Renal pelvis (tissue), 4 donors: ENCODE data around the gene FANCD2OS. TPM values are rescaled to one million over a fixed set of nuclear protein-coding genes. Genes with fewer than 3 reads are reported as not detected.
"Not testable (repeated sequence)": the region's sequence is repeated elsewhere in the genome, so short reads cannot be mapped to it uniquely, and the experiment has no call there.

Source experiments
- DNase-seq: peaks from one replicate; pipeline ENCODE4 v3.0.0-alpha.2; 2013
- polyA plus RNA-seq, 3 donors: library from polyadenylated mRNA; unstranded; fragments of 120-200 nt; gene quantifications; one replicate each; pipeline ENCODE4 v1.2.1, GENCODE V29; 2013; ENCODE audit not compliant: insufficient read length in 3 of 3

FANCD2OS gene
- polyA plus RNA-seq, 3 donors = not detected

DNA sequence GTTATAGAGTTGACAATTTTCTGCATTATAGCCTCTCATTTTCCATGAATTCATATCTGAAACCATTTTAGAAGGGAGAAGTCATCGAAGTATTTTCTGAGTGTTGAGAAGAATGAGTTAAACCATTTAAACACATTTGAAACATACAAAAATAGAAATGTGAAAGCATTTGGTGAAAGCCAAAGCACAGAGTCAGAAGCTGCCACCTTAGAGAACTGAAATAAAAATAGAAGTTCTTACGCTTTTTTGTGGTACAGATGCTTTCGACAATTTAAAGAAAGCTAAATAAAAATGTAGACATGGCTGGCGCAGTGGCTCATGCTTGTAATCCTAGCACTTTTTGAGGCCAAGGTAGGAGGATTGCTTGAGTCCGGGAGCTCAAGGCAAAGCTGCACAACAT, 9.0 kb downstream of the FANCD2OS start:
- no peak for DNase-seq

DNA sequence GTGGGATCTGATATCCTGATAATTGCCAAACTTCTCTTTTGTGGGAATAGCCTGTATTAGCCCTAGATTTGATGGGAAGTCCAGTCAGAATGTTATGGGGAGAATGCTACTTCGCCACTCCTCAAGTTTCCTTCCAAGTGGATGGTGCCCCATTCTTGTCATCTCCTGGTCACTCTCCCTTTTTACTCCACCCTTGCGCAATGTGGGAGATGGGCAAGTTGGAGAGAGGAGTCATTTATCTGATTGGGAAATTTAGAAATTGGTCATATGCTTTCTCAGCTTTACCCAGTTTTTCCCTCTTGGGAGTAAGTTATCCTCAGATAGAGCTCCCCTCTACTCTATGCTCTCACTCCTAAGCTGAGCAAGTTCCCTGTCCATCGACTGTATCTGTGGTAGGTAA, 14.4 kb downstream of the FANCD2OS start:
- no peak for DNase-seq

- not testable (repeated sequence) for DNase-seq
Observed at GRCh38 chr3:10091387-10091786, 16.7 kb downstream of the FANCD2OS start.

- not testable (repeated sequence) for DNase-seq
Observed at GRCh38 chr3:10090774-10091173, 17.3 kb downstream of the FANCD2OS start.

DNA sequence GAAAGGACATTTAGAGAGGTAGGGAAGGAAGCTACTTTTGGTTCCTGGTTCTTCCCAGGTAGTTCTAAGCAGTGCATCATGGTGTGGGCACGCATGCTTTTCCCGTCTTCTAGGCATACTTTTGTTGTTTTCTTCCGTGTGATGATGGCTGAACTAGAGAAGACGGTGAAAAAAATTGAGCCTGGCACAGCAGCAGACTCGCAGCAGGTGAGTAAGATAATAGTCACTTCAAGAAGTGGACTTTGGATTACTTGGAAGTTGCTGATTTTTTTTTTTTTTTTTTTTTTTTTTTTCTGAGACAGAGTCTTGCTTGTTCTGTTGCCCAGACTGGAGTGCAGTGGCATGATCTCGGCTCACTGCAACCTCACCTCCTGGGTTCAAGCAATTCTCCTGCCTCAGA, 17.9 kb downstream of the FANCD2OS start:
- DNase-seq = no peak

GRCh38 chr3:10088256-10088655, 19.8 kb downstream of the FANCD2OS start:
- no peak for DNase-seq

- no peak for DNase-seq
Observed at GRCh38 chr3:10085738-10086137, 22.3 kb downstream of the FANCD2OS start.

DNA sequence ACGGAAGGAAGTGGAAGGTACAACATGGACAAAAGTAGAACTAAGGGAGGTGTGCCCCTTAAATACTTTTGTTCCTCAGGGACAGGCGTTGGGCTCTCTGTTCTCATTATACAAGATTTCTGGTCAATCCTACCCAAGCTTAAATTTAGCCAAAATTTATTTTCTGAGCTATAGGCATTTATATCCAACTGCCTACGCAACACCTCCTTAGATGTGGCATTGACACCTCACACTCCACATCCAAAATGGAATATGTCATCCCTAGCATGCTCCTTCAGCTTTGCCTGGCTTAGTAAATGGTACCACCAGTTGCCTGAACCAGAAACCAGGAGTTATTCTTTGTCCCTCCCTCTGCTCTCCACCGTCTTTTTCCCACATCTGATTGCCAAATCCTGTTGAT, 26.2 kb downstream of the FANCD2OS start:
- no peak for DNase-seq

- DNase-seq = no peak
Observed at GRCh38 chr3:10074666-10075065, 33.4 kb downstream of the FANCD2OS start.

- not testable (repeated sequence) for DNase-seq
Observed at GRCh38 chr3:10070077-10070476, 38.0 kb downstream of the FANCD2OS start.

GRCh38 chr3:10055097-10055496, 53.0 kb downstream of the FANCD2OS start:
- no peak for DNase-seq

Other genes with a start within 250 kb of the FANCD2OS start
- gene CIDEC, start 228.0 kb downstream of the FANCD2OS start, polyA plus RNA-seq = under 1 TPM in 1 of 3 donors, not detected in 2; 0.19 TPM
- 10 to 100 TPM; 44.5 to 49.8 (median 46.7) TPM for gene JAGN1, start 217.6 kb downstream of the FANCD2OS start, polyA plus RNA-seq
- 10 to 100 TPM; 11.2 to 17.0 (median 15.5) TPM for gene IL17RE, start 205.4 kb downstream of the FANCD2OS start, polyA plus RNA-seq
- gene IL17RC, start 191.2 kb downstream of the FANCD2OS start, polyA plus RNA-seq = 10 to 100 TPM; 32.8 to 44.8 (median 39.9) TPM
- 10 to 100 TPM; 53.1 to 78.9 (median 74.6) TPM for gene CRELD1, start 174.4 kb downstream of the FANCD2OS start, polyA plus RNA-seq
- 1 to 10 TPM; 4.3 to 5.8 (median 4.8) TPM for gene PRRT3, start 155.8 kb downstream of the FANCD2OS start, polyA plus RNA-seq
- 10 to 100 TPM; 79.1 to 90.1 (median 86.2) TPM for gene EMC3, start 121.4 kb downstream of the FANCD2OS start, polyA plus RNA-seq
- gene FANCD2, start 81.8 kb downstream of the FANCD2OS start, polyA plus RNA-seq = 10 to 100 TPM; 18.2 to 28.8 (median 26.8) TPM
- 100 to 1,000 TPM; 176 to 213 (median 180) TPM for gene BRK1, start 7.4 kb upstream of the FANCD2OS start, polyA plus RNA-seq
- gene VHL, start 33.5 kb upstream of the FANCD2OS start, polyA plus RNA-seq = 10 to 100 TPM; 74.5 to 87.6 (median 83.1) TPM
- under 1 TPM; 0.71 to 0.89 (median 0.88) TPM for gene IRAK2, start 56.7 kb upstream of the FANCD2OS start, polyA plus RNA-seq
- 10 to 100 TPM; 29.9 to 36.5 (median 34.9) TPM for gene TATDN2, start 140.2 kb upstream of the FANCD2OS start, polyA plus RNA-seq
- 1 to 10 TPM; 2.3 to 5.4 (median 3.8) TPM for gene GHRL, start 184.7 kb upstream of the FANCD2OS start, polyA plus RNA-seq
- gene SEC13, start 212.9 kb upstream of the FANCD2OS start, polyA plus RNA-seq = 100 to 1,000 TPM; 125 to 132 (median 130) TPM